Breast epithelium (tissue), 4 donors: Measurements from ENCODE around the gene PRELID1. TPM values are rescaled to one million over a fixed set of nuclear protein-coding genes. Genes with fewer than 3 reads are reported as not detected.

Source experiments
- DNase-seq, 2 donors: peaks; one replicate each; pipeline ENCODE4 v3.0.0-alpha.2; 2019; ENCODE audit warnings: low spot score in 2 of 2
- H3K27ac ChIP-seq, 2 donors: fragments of 200-600 bp; sonication (generic) in 1 of 2; one replicate each; pipeline ENCODE4 v1.5.1; 2016 to 2019; ENCODE audit warnings: mild to moderate bottlenecking in 1 of 2
- H3K27me3 ChIP-seq, 2 donors: fragments of 200-600 bp; sonication (generic) in 1 of 2; one replicate each; pipeline versions ENCODE4 v1.5.1 to v1.6.0; 2017 to 2019; ENCODE audit warnings: control low read depth in 1 of 2, mild to moderate bottlenecking in 1 of 2
- H3K36me3 ChIP-seq: fragments of 200-600 bp; one replicate; pipeline ENCODE4 v1.5.1; 2019
- H3K4me1 ChIP-seq, 2 donors: fragments of 200-600 bp; sonication (generic); one replicate each; pipeline ENCODE4 v1.5.1; 2016 to 2019; ENCODE audit warnings: control low read depth in 1 of 2
- H3K4me3 ChIP-seq, 3 donors: fragments of 200-600 bp; sonication (generic); 1 replicate in 2 of 3; 2 replicates in 1 of 3; pipeline ENCODE4 v1.5.1; 2016 to 2019; ENCODE audit warnings: mild to moderate bottlenecking in 3 of 3, moderate library complexity in 2 of 3
- H3K9me3 ChIP-seq, 2 donors: fragments of 200-600 bp; sonication (generic) in 1 of 2; one replicate each; pipeline ENCODE4 v1.5.1; 2016 to 2019; ENCODE audit warnings: control low read depth in 1 of 2
- CTCF ChIP-seq, 3 donors: fragments of 450-650 bp; IDR thresholded peaks; one replicate each; pipeline ENCODE4 v1.5.1; 2016 to 2017; ENCODE audit warnings: antibody characterized with exemption in 3 of 3, mild to moderate bottlenecking in 3 of 3, moderate library complexity in 3 of 3
- POLR2A ChIP-seq: fragments of 450-650 bp; IDR thresholded peaks from one replicate; pipeline ENCODE4 v1.6.1; 2016; ENCODE audit warnings: antibody characterized with exemption, mild to moderate bottlenecking, moderate library complexity
- POLR2AphosphoS5 ChIP-seq, 3 donors: sonication (generic); formaldehyde crosslinking; IDR thresholded peaks; one replicate each; pipeline ENCODE4 v1.6.1; 2017; ENCODE audit warnings: antibody characterized with exemption in 3 of 3
- intact Hi-C: fragments of 100-400 bp; cut with DNase I; formaldehyde crosslinking; loops from one replicate; pipeline ENCODE4 v1.15.1; 2023; ENCODE audit warnings: low total_unique reads
- total RNA-seq, 3 donors: library from RNA; depleted of rRNA; stranded (reverse); fragments of >200 nt; gene quantifications; one replicate each; pipeline ENCODE4 v1.1.0, GENCODE V29; 2016

Gene PRELID1
- total RNA-seq, 3 donors from 2014 or later, result 61.0 to 97.0 (median 68.8) TPM

- H3K36me3 ChIP-seq, result no peaks in the 10 kb centered on the region
- H3K4me1 ChIP-seq, result no peaks in the 10 kb centered on the region
- H3K27me3 ChIP-seq, result no peaks in the 10 kb centered on the region
- no peak overlapping the region for H3K27ac ChIP-seq
- no peaks in the 10 kb centered on the region for H3K9me3 ChIP-seq
- DNase-seq, result no peak
- no peak overlapping the region for H3K4me3 ChIP-seq
- intact Hi-C loops, result loop anchor here (5.0 to 10.0 kb wide), 2 partner anchors 45 to 208 kb away; no protein-coding TSS in a partner anchor
- TF ChIP-seq POLR2AphosphoS5 (IDR thresholded peaks at IDR 0.05), result no peak
These were observed 16.5 kb downstream of the PRELID1 start for GRCh38 chr5:177319913-177320588.

GRCh38 chr5:177320879-177321278, 17.3 kb downstream of the PRELID1 start:
- no peak for DNase-seq
- intact Hi-C loops, result no loop called here

GRCh38 chr5:177325868-177326381, 22.3 kb downstream of the PRELID1 start:
- no peak overlapping the region for H3K27ac ChIP-seq
- H3K27me3 ChIP-seq, result no peaks in the 10 kb centered on the region
- no peaks in the 10 kb centered on the region for H3K36me3 ChIP-seq
- H3K9me3 ChIP-seq, result no peaks in the 10 kb centered on the region
- intact Hi-C loops, result no loop called here
- no peak for DNase-seq
- TF ChIP-seq POLR2A (no peak), POLR2AphosphoS5 (IDR thresholded peaks at IDR 0.05) (no peak), CTCF (IDR thresholded peaks at IDR 0.05) (no peak)
- no peak overlapping the region for H3K4me3 ChIP-seq
- H3K4me1 ChIP-seq, result no peaks in the 10 kb centered on the region

More at GRCh38 chr5:177320879-177321278, 17.3 kb downstream of the PRELID1 start:
- Histone ChIP-seq H3K4me3 (no peak overlapping the region), H3K27me3 (no peaks in the 10 kb centered on the region), H3K27ac (no peak overlapping the region), H3K9me3 (no peaks in the 10 kb centered on the region), H3K36me3 (no peaks in the 10 kb centered on the region), H3K4me1 (no peaks in the 10 kb centered on the region)
- TF ChIP-seq CTCF (IDR thresholded peaks at IDR 0.05) (no peak), POLR2AphosphoS5 (IDR thresholded peaks at IDR 0.05) (no peak), POLR2A (no peak)

- no peaks in the 10 kb centered on the region for H3K27me3 ChIP-seq
- no peaks in the 10 kb centered on the region for H3K36me3 ChIP-seq
- no peaks in the 10 kb centered on the region for H3K9me3 ChIP-seq
- no peaks in the 10 kb centered on the region for H3K4me1 ChIP-seq
- intact Hi-C loops, result no loop called here
- DNase-seq, result no peak
- peak overlapping the region; percentile 40 to 66 for H3K27ac ChIP-seq
- H3K4me3 ChIP-seq, result peak overlapping the region in 1 of 3 donors; percentile 11
- TF ChIP-seq POLR2AphosphoS5 (IDR thresholded peaks at IDR 0.05), result no peak
- no peak for TF ChIP-seq POLR2A
- TF ChIP-seq CTCF (IDR thresholded peaks at IDR 0.05), result no peak
These were observed 24.2 kb downstream of the PRELID1 start for GRCh38 chr5:177327539-177328522.

- peaks cover 2% of the 10 kb centered on the region for H3K36me3 ChIP-seq
These were observed 25.1 kb downstream of the PRELID1 start for GRCh38 chr5:177328545-177329231.

More at GRCh38 chr5:177328545-177329231, 25.1 kb downstream of the PRELID1 start:
- H3K4me3 ChIP-seq, result no peak overlapping the region
- intact Hi-C loops, result no loop called here
- H3K4me1 ChIP-seq, result no peaks in the 10 kb centered on the region
- H3K27ac ChIP-seq, result no peak overlapping the region
- no peaks in the 10 kb centered on the region for H3K27me3 ChIP-seq
- H3K9me3 ChIP-seq, result no peaks in the 10 kb centered on the region
- DNase-seq, result no peak
- TF ChIP-seq POLR2A, result no peak
- no peak for TF ChIP-seq CTCF (IDR thresholded peaks at IDR 0.05)
- no peak for TF ChIP-seq POLR2AphosphoS5 (IDR thresholded peaks at IDR 0.05)
